Neural progenitor cell (in vitro differentiated cells): ENCODE results near the gene CBX1. TPM values are rescaled to one million over a fixed set of nuclear protein-coding genes. Genes with fewer than 3 reads are reported as not detected.

Experiments used
- DNase-seq: peaks from one replicate; pipeline ENCODE4 v3.0.0-alpha.2; 2016; ENCODE audit warnings: low spot score
- H2AFZ ChIP-seq: fragments of 200-600 bp; sonication (generic); replicated peaks from 2 replicates; pipeline ENCODE4 v1.6.1; 2016; ENCODE audit warnings: antibody characterized with exemption
- H3F3A ChIP-seq: fragments of 200-600 bp; sonication (generic); 2 replicates; pipeline ENCODE4 v1.6.1; 2016; ENCODE audit warnings: antibody characterized with exemption, low read depth
- H3K27ac ChIP-seq: fragments of 200-600 bp; sonication (generic); 2 replicates; pipeline ENCODE4 v1.5.1; 2016; ENCODE audit warnings: mild to moderate bottlenecking
- H3K27me3 ChIP-seq: fragments of 200-600 bp; sonication (generic); 2 replicates; pipeline ENCODE4 v1.6.1; 2016; ENCODE audit warnings: mild to moderate bottlenecking, moderate library complexity
- H3K36me3 ChIP-seq: fragments of 200-600 bp; sonication (generic); 2 replicates; pipeline ENCODE4 v1.5.1; 2016
- H3K4me1 ChIP-seq: fragments of 200-600 bp; sonication (generic); 2 replicates; pipeline ENCODE4 v1.6.1; 2016; ENCODE audit warnings: mixed run types
- H3K4me2 ChIP-seq: fragments of 200-600 bp; sonication (generic); 2 replicates; pipeline ENCODE4 v1.6.1; 2016
- H3K4me3 ChIP-seq: fragments of 200-600 bp; sonication (generic); 2 replicates; pipeline ENCODE4 v1.5.1; 2016
- H3K79me2 ChIP-seq: fragments of 200-600 bp; sonication (generic); 2 replicates; pipeline ENCODE4 v1.6.1; 2016; ENCODE audit warnings: low read depth
- H3K9ac ChIP-seq: fragments of 200-600 bp; sonication (generic); 2 replicates; pipeline ENCODE4 v1.6.1; 2016
- H3K9me3 ChIP-seq: fragments of 200-600 bp; sonication (generic); 2 replicates; pipeline ENCODE4 v1.5.1; 2016; ENCODE audit warnings: low read depth
- H4K20me1 ChIP-seq: fragments of 200-600 bp; sonication (generic); 2 replicates; pipeline ENCODE4 v1.6.1; 2016; ENCODE audit warnings: low read depth
- H3K27ac Mint-ChIP-seq: 3 replicates; pipeline ENCODE4 v1.8.0; 2021; ENCODE audit warnings: mixed read lengths
- H3K27me3 Mint-ChIP-seq: 2 replicates; pipeline ENCODE4 v1.8.0; 2022; ENCODE audit warnings: low read depth, mild to moderate bottlenecking, inconsistent platforms, moderate library complexity, mixed read lengths; ENCODE audit not compliant: insufficient read depth
- H3K36me3 Mint-ChIP-seq: 3 replicates; pipeline ENCODE4 v1.8.0; 2021; ENCODE audit warnings: mixed read lengths
- H3K4me1 Mint-ChIP-seq: 3 replicates; pipeline ENCODE4 v1.8.0; 2021; ENCODE audit warnings: mixed read lengths
- H3K4me3 Mint-ChIP-seq: 3 replicates; pipeline ENCODE4 v1.8.0; 2021; ENCODE audit warnings: mild to moderate bottlenecking, moderate library complexity, mixed read lengths
- H3K9me3 Mint-ChIP-seq: 3 replicates; pipeline ENCODE4 v1.8.0; 2020; ENCODE audit warnings: mixed read lengths
- CTCF ChIP-seq: fragments of 200-600 bp; sonication (generic); IDR thresholded peaks from 2 replicates; pipeline ENCODE4 v1.5.1; 2017; ENCODE audit warnings: antibody characterized with exemption, mild to moderate bottlenecking
- EZH2 ChIP-seq: fragments of 200-600 bp; sonication (generic); IDR thresholded peaks from 2 replicates; pipeline ENCODE4 v1.6.1; 2017; ENCODE audit warnings: antibody characterized with exemption, mild to moderate bottlenecking, moderate library complexity
- EZH2phosphoT487 ChIP-seq: fragments of 200-600 bp; sonication (generic); IDR thresholded peaks from 2 replicates; pipeline ENCODE4 v1.6.1; 2017; ENCODE audit warnings: antibody characterized with exemption
- total RNA-seq: library from RNA; depleted of rRNA; stranded (reverse); fragments of >200 nt; gene quantifications from 2 replicates; pipeline ENCODE4 v1.2.3, GENCODE V29; 2015; ENCODE audit warnings: low replicate concordance

CBX1 gene
- total RNA-seq, 1 donor from 2014 or later = 208 TPM

- H3K36me3 ChIP-seq = peaks cover 3% of the 10 kb centered on the region
- H3K79me2 ChIP-seq = peaks cover 9% of the 10 kb centered on the region
- no peak overlapping the region for H3K27ac Mint-ChIP-seq
- no peak overlapping the region for H3K4me2 ChIP-seq
- peaks cover 31% of the 10 kb centered on the region for H3K36me3 Mint-ChIP-seq
- peaks cover 49% of the 10 kb centered on the region for H4K20me1 ChIP-seq
- H3K9me3 Mint-ChIP-seq = no peaks in the 10 kb centered on the region
- H3K4me3 Mint-ChIP-seq = no peak overlapping the region
- no peaks in the 10 kb centered on the region for H3K4me1 ChIP-seq
- no peak overlapping the region for H3K27ac ChIP-seq
- H3K4me1 Mint-ChIP-seq = peaks cover 13% of the 10 kb centered on the region
- H3K27me3 Mint-ChIP-seq = peaks cover 1% of the 10 kb centered on the region
- no peak overlapping the region for H3K4me3 ChIP-seq
- H3K27me3 ChIP-seq = no peaks in the 10 kb centered on the region
- no peaks in the 10 kb centered on the region for H3K9me3 ChIP-seq
- H2AFZ ChIP-seq = no peak overlapping the region
- no peak overlapping the region for H3K9ac ChIP-seq
- DNase-seq = no peak
- H3F3A ChIP-seq = peaks cover 70% of the 10 kb centered on the region
- TF ChIP-seq CTCF (no peak), EZH2phosphoT487 (no peak), EZH2 (no peak)
Measured at GRCh38 chr17:48067245-48067644, 34.0 kb downstream of the CBX1 start.

GRCh38 chr17:48066656-48067055, 34.6 kb downstream of the CBX1 start:
- H3K27ac Mint-ChIP-seq = peak overlapping the region; percentile 67
- no peak overlapping the region for H2AFZ ChIP-seq
- H3K9ac ChIP-seq = no peak overlapping the region
- no peak overlapping the region for H3K4me3 Mint-ChIP-seq
- H4K20me1 ChIP-seq = peaks cover 55% of the 10 kb centered on the region
- H3K4me2 ChIP-seq = no peak overlapping the region
- no peak overlapping the region for H3K27ac ChIP-seq
- no peaks in the 10 kb centered on the region for H3K9me3 ChIP-seq
- no peak for TF ChIP-seq EZH2
- peak; percentile 8 for TF ChIP-seq CTCF
- no peak for DNase-seq
- no peaks in the 10 kb centered on the region for H3K4me1 ChIP-seq
- H3F3A ChIP-seq = peaks cover 70% of the 10 kb centered on the region
- no peaks in the 10 kb centered on the region for H3K27me3 ChIP-seq
- H3K36me3 ChIP-seq = peaks cover 3% of the 10 kb centered on the region
- peaks cover 13% of the 10 kb centered on the region for H3K4me1 Mint-ChIP-seq
- no peak overlapping the region for H3K4me3 ChIP-seq
- peaks cover 9% of the 10 kb centered on the region for H3K79me2 ChIP-seq
- peaks cover 32% of the 10 kb centered on the region for H3K36me3 Mint-ChIP-seq
- H3K27me3 Mint-ChIP-seq = peaks cover 3% of the 10 kb centered on the region
- H3K9me3 Mint-ChIP-seq = no peaks in the 10 kb centered on the region

GRCh38 chr17:48066192-48066591, 35.1 kb downstream of the CBX1 start:
- H3K9me3 ChIP-seq = no peaks in the 10 kb centered on the region
- H3K27ac Mint-ChIP-seq = no peak overlapping the region
- H3K36me3 ChIP-seq = peaks cover 3% of the 10 kb centered on the region
- no peaks in the 10 kb centered on the region for H3K27me3 ChIP-seq
- H3K79me2 ChIP-seq = peaks cover 9% of the 10 kb centered on the region
- no peak overlapping the region for H3K27ac ChIP-seq
- no peaks in the 10 kb centered on the region for H3K9me3 Mint-ChIP-seq
- no peak overlapping the region for H3K4me3 ChIP-seq
- DNase-seq = no peak
- H4K20me1 ChIP-seq = peaks cover 56% of the 10 kb centered on the region
- no peak overlapping the region for H3K4me2 ChIP-seq
- H3K27me3 Mint-ChIP-seq = peaks cover 3% of the 10 kb centered on the region
- H3K4me1 ChIP-seq = no peaks in the 10 kb centered on the region
- TF ChIP-seq CTCF = no peak
- no peak overlapping the region for H3K9ac ChIP-seq
- H3K36me3 Mint-ChIP-seq = peaks cover 34% of the 10 kb centered on the region
- no peak overlapping the region for H3K4me3 Mint-ChIP-seq
- peaks cover 13% of the 10 kb centered on the region for H3K4me1 Mint-ChIP-seq
- H2AFZ ChIP-seq = no peak overlapping the region
- peaks cover 66% of the 10 kb centered on the region for H3F3A ChIP-seq
